GM19324 (cell line): ENCODE measurements around the gene DPP6.
"Not testable (repeated sequence)": the region's sequence is repeated elsewhere in the genome, so short reads cannot be mapped to it uniquely, and the experiment has no call there.

Experiments used
- ATAC-seq: cut with Tn5 transposase; IDR thresholded peaks from one replicate; pipeline ENCODE4 v1.9.1; 2021; ENCODE audit warnings: mild to moderate bottlenecking, moderate library complexity; ENCODE audit not compliant: unreplicated experiment, low FRiP score

The DPP6 gene

GRCh38 chr7:154640266-154640865 lies 588.2 kb downstream of the DPP6 start:
- no peak for ATAC-seq

- no peak for ATAC-seq
These were observed 588.7 kb downstream of the DPP6 start for GRCh38 chr7:154640917-154641316.

GRCh38 chr7:154644366-154644765 lies 592.2 kb downstream of the DPP6 start:
- no peak for ATAC-seq

- ATAC-seq: no peak
These were observed 594.2 kb downstream of the DPP6 start for GRCh38 chr7:154646126-154647013.

GRCh38 chr7:154647625-154648024 lies 595.4 kb downstream of the DPP6 start:
- ATAC-seq: no peak

- no peak for ATAC-seq
These were observed 596.8 kb downstream of the DPP6 start for GRCh38 chr7:154649015-154649414.

GRCh38 chr7:154649434-154649833 lies 597.2 kb downstream of the DPP6 start:
- no peak for ATAC-seq

GRCh38 chr7:154650275-154650674 lies 598.1 kb downstream of the DPP6 start:
- no peak for ATAC-seq

GRCh38 chr7:154651501-154651900 lies 599.3 kb downstream of the DPP6 start:
- no peak for ATAC-seq

GRCh38 chr7:154652564-154652963 lies 600.4 kb downstream of the DPP6 start:
- ATAC-seq: no peak

GRCh38 chr7:154653281-154653680 lies 601.1 kb downstream of the DPP6 start:
- no peak for ATAC-seq

- ATAC-seq: no peak
These were observed 604.4 kb downstream of the DPP6 start for GRCh38 chr7:154656618-154657017.

- no peak for ATAC-seq
These were observed 614.6 kb downstream of the DPP6 start for GRCh38 chr7:154666768-154667167.

- ATAC-seq: no peak
These were observed 620.6 kb downstream of the DPP6 start for GRCh38 chr7:154672659-154673415.

GRCh38 chr7:154674191-154674590 lies 622.0 kb downstream of the DPP6 start:
- ATAC-seq: no peak

GRCh38 chr7:154675560-154675959 lies 623.4 kb downstream of the DPP6 start:
- no peak for ATAC-seq

GRCh38 chr7:154676033-154676421 lies 623.8 kb downstream of the DPP6 start:
- not testable (repeated sequence) for ATAC-seq

- no peak for ATAC-seq
These were observed 624.4 kb downstream of the DPP6 start for GRCh38 chr7:154676422-154677073.

- ATAC-seq: no peak
These were observed 625.3 kb downstream of the DPP6 start for GRCh38 chr7:154677454-154677853.

GRCh38 chr7:154678001-154678550 lies 625.9 kb downstream of the DPP6 start:
- not testable (repeated sequence) for ATAC-seq
